MG63 (cell line): ENCODE results near the gene MNT. TPM values are rescaled to one million over a fixed set of nuclear protein-coding genes. Genes with fewer than 3 reads are reported as not detected.

Experiments
- DNase-seq: peaks from one replicate; pipeline ENCODE4 v3.0.0-alpha.2; 2020
- H3K27me3 ChIP-seq: fragments of 250-450 bp; sonication (Bioruptor Pico); 2 replicates; pipeline ENCODE4 v1.5.1; 2020; ENCODE audit warnings: mild to moderate bottlenecking, moderate library complexity
- H3K36me3 ChIP-seq: fragments of 250-450 bp; sonication (Bioruptor Pico); 2 replicates; pipeline ENCODE4 v1.5.1; 2020; ENCODE audit warnings: mild to moderate bottlenecking, moderate library complexity
- H3K4me3 ChIP-seq: fragments of 250-450 bp; sonication (Bioruptor Pico); 2 replicates; pipeline ENCODE4 v1.5.1; 2020; ENCODE audit warnings: mild to moderate bottlenecking, moderate library complexity
- H3K9me3 ChIP-seq: fragments of 250-450 bp; sonication (Bioruptor Pico); 2 replicates; pipeline ENCODE4 v1.5.1; 2020; ENCODE audit warnings: mild to moderate bottlenecking, moderate library complexity
- total RNA-seq: library from RNA; depleted of rRNA; stranded (reverse); fragments of >200 nt; shearing (Covaris generic); gene quantifications from 2 replicates; pipeline ENCODE4 v1.2.3, GENCODE V29; 2014; ENCODE audit warnings: low replicate concordance

The MNT gene
- total RNA-seq, 1 experiment from 2014 or later: 1.4 TPM

- Histone ChIP-seq H3K36me3 (no peaks in the 10 kb centered on the region), H3K4me3 (peak overlapping the region; percentile 82), H3K27me3 (no peaks in the 10 kb centered on the region), H3K9me3 (no peaks in the 10 kb centered on the region)
- DNase-seq: peak; percentile 52
Measured at GRCh38 chr17:2400474-2400866, 390 bp downstream of the MNT start.

- Histone ChIP-seq H3K9me3 (no peaks in the 10 kb centered on the region), H3K36me3 (no peaks in the 10 kb centered on the region), H3K4me3 (peak overlapping the region; percentile 82), H3K27me3 (no peaks in the 10 kb centered on the region)
- peak; percentile 92 for DNase-seq
Measured at GRCh38 chr17:2399572-2400473, 1.0 kb downstream of the MNT start.

GRCh38 chr17:2398655-2399571 lies 1.9 kb downstream of the MNT start:
- peak; percentile 49 for DNase-seq
- Histone ChIP-seq H3K27me3 (no peaks in the 10 kb centered on the region), H3K9me3 (no peaks in the 10 kb centered on the region), H3K36me3 (no peaks in the 10 kb centered on the region), H3K4me3 (peak overlapping the region; percentile 82)

GRCh38 chr17:2398182-2398581 lies 2.7 kb downstream of the MNT start:
- no peak for DNase-seq
- Histone ChIP-seq H3K4me3 (no peak overlapping the region), H3K9me3 (no peaks in the 10 kb centered on the region), H3K36me3 (no peaks in the 10 kb centered on the region), H3K27me3 (no peaks in the 10 kb centered on the region)

- Histone ChIP-seq H3K36me3 (no peaks in the 10 kb centered on the region), H3K9me3 (no peaks in the 10 kb centered on the region), H3K27me3 (no peaks in the 10 kb centered on the region), H3K4me3 (peak overlapping the region; percentile 15; the same call in 1 of the 2 replicates)
- no peak for DNase-seq
Measured at GRCh38 chr17:2397247-2398171, 3.4 kb downstream of the MNT start.

GRCh38 chr17:2396568-2397246 lies 4.2 kb downstream of the MNT start:
- no peaks in the 10 kb centered on the region for H3K27me3 ChIP-seq
- peaks cover 6% of the 10 kb centered on the region for H3K36me3 ChIP-seq
- DNase-seq: peak; percentile 95
- H3K4me3 ChIP-seq: peak overlapping the region; percentile 34
- H3K9me3 ChIP-seq: no peaks in the 10 kb centered on the region

- no peaks in the 10 kb centered on the region for H3K9me3 ChIP-seq
- H3K36me3 ChIP-seq: peaks cover 6% of the 10 kb centered on the region
- DNase-seq: no peak
- H3K4me3 ChIP-seq: peak overlapping the region; percentile 34
- H3K27me3 ChIP-seq: no peaks in the 10 kb centered on the region
Measured at GRCh38 chr17:2396192-2396567, 4.7 kb downstream of the MNT start.

- Histone ChIP-seq H3K4me3 (no peak overlapping the region), H3K9me3 (no peaks in the 10 kb centered on the region), H3K36me3 (peaks cover 6% of the 10 kb centered on the region), H3K27me3 (no peaks in the 10 kb centered on the region)
- no peak for DNase-seq
Measured at GRCh38 chr17:2395258-2396181, 5.3 kb downstream of the MNT start.

GRCh38 chr17:2394775-2395201 lies 6.1 kb downstream of the MNT start:
- no peak for DNase-seq
- H3K4me3 ChIP-seq: no peak overlapping the region

GRCh38 chr17:2393954-2394749 lies 6.7 kb downstream of the MNT start:
- DNase-seq: no peak
- Histone ChIP-seq H3K4me3 (no peak overlapping the region), H3K27me3 (no peaks in the 10 kb centered on the region), H3K36me3 (peaks cover 6% of the 10 kb centered on the region), H3K9me3 (no peaks in the 10 kb centered on the region)

More at GRCh38 chr17:2394775-2395201, 6.1 kb downstream of the MNT start:
- H3K9me3 ChIP-seq: no peaks in the 10 kb centered on the region
- H3K36me3 ChIP-seq: peaks cover 6% of the 10 kb centered on the region
- no peaks in the 10 kb centered on the region for H3K27me3 ChIP-seq

- Histone ChIP-seq H3K9me3 (no peaks in the 10 kb centered on the region), H3K27me3 (no peaks in the 10 kb centered on the region), H3K36me3 (peaks cover 6% of the 10 kb centered on the region), H3K4me3 (peak overlapping the region; percentile 61)
- peak; percentile 81 for DNase-seq
Measured at GRCh38 chr17:2393174-2393953, 7.5 kb downstream of the MNT start.

- Histone ChIP-seq H3K4me3 (peak overlapping the region; percentile 61), H3K9me3 (no peaks in the 10 kb centered on the region), H3K27me3 (no peaks in the 10 kb centered on the region), H3K36me3 (peaks cover 6% of the 10 kb centered on the region)
- peak; percentile 92 for DNase-seq
Measured at GRCh38 chr17:2392252-2393173, 8.3 kb downstream of the MNT start.
